Eye (tissue), 1 donor: Measurements from ENCODE around the gene MFSD11.
"Not testable (repeated sequence)": the region's sequence is repeated elsewhere in the genome, so short reads cannot be mapped to it uniquely, and the experiment has no call there.

ENCODE experiments used
- DNase-seq: peaks from one replicate; pipeline ENCODE4 v3.0.0-alpha.2; 2015

The MFSD11 gene

DNA sequence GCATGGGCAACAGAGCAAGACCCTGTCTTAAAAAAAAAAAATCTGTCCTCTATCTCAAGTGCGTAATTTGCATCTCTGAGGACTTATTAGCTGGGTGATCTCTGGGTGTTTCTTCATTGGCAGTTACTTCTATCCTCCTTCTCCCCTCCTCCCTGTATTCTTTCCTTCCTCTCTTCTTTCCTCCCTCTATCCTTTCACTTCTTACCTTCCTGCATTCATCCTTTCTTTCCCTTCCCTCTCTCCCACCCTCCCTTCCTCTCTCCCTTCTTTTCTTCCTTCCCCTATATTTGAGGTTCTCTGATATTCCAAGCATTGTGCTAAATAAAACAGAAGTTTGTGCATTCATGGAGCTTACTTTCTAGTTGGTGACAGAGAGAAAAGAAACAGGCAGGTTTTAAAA lies 10.7 kb downstream of the MFSD11 start:
- no peak for DNase-seq

DNA sequence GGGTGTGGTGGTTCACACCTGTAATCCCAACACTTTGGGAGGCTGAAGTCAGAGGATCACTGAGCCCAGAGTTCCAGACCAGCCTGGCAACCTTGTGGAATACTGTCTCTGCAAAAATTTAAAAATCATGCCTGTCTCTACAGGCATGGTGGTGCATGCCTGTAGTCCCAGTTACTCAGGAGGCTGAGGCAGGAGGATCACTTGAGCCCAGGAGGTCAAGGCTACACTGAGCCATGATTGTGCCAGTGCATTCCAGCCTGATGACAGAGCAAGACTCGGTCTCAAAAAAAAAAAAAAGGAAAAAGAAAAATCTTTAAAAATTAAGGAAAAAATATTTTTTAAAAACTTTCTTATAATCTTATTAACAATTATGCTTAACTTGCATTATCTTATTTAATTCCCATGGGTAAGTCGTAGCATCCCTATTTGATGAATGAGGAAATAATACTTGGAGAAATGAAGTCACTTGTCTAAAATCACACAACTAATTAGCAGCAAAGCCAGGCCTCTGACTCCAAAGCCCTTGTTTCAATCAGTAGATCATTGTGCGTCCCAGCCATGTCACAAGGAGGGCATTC lies 13.6 kb downstream of the MFSD11 start:
- no peak for DNase-seq

GRCh38 chr17:76752006-76752405 lies 14.1 kb downstream of the MFSD11 start:
- DNase-seq, result no peak

DNA sequence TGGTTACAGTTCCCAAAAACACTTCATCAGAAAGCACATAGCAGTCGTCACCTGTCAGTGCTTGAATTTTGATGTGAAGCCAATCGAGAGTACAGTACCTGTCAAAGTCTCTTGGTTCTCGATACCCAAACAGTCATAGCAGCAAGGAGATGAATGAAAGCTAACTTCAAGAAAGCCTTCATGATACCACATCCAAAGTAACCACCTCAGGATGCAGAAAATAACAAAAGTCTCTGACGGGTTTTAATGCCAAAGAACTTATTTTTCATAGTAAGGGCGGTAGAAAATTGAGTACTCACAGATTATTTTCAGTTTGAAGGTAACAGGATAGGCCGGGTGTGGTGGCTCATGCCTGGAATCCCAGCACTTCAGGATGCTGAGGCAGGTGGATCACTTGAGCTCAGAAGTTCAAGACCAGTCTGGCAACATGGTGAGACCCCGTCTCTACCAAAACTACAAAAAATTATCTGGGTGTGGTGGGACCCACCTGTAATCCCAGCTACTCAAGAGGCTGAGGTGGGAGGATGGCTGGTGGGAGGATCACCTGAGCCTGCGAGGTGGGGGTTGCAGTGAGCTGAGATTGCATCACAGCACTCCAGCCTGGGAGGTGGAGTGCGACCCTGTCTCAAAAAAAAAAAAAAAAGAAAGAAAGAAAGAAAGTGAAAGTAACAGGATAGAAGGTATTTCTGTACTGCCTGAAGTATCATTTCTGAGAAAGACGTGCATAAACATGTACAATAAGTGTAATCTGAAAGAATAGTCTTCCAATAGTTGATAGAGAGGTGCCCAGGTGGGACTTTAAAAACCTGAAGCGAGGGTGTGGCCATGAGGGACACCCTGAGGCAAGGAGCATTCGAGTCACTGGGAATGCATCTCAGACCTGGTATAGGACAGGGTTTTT lies 15.4 kb downstream of the MFSD11 start:
- DNase-seq, result no peak

- DNase-seq, result no peak
Observed at GRCh38 chr17:76755285-76755684, 17.4 kb downstream of the MFSD11 start.

DNA sequence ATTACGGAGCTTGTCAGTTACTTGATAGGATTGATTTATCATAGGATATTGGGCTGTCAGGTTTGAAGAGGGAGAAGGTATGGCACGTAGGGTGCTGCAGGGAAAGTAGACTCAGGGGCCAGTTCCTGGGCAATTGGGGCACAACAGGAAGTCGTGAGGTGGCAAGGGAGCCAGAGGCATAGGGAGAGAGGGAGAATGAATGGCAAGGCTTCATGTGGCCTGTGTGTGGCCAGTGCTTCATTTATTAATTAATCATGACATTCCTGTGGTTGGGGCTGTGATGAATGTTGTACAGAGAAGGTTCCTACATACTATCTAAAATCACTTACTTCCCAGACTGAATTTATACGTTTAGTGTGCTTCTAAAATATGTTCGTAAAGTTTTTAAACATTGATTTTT lies 19.3 kb downstream of the MFSD11 start:
- no peak for DNase-seq

GRCh38 chr17:76758570-76758969 lies 20.7 kb downstream of the MFSD11 start:
- DNase-seq, result no peak

- peak; percentile 34 for DNase-seq
Observed at GRCh38 chr17:76772842-76773525, 35.1 kb downstream of the MFSD11 start.

DNA sequence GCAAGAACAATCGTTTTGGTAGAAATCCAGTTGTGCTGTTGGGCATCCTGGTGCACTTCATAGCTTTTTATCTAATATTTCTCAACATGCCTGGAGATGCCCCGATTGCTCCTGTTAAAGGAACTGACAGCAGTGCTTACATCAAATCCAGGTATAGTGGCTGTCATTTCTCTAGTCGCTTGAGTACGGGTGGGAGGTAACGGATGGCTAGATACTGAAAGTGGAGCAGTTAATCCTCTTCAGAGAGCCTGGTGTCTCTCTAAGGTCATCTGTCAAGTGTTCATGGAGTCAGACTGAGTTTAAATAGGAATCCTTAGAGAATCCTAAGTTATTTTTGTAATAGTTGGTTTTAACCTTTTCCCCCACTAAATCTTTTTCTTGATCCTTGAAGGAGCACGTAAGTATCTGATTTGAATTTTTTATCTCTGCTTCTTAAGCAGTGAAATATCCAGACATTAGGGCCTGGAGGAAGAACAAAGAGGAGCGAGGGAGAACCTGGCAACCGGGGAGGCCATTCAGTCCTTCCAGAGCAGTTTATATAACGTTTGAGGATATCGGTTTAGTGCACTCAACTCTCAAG lies 37.2 kb downstream of the MFSD11 start:
- DNase-seq, result no peak

- DNase-seq, result no peak
Observed at GRCh38 chr17:76781056-76781982, 43.4 kb downstream of the MFSD11 start.

GRCh38 chr17:76783146-76783545 lies 45.2 kb downstream of the MFSD11 start:
- no peak for DNase-seq

- DNase-seq, result no peak
Observed at GRCh38 chr17:76784926-76785325, 47.0 kb downstream of the MFSD11 start.

DNA sequence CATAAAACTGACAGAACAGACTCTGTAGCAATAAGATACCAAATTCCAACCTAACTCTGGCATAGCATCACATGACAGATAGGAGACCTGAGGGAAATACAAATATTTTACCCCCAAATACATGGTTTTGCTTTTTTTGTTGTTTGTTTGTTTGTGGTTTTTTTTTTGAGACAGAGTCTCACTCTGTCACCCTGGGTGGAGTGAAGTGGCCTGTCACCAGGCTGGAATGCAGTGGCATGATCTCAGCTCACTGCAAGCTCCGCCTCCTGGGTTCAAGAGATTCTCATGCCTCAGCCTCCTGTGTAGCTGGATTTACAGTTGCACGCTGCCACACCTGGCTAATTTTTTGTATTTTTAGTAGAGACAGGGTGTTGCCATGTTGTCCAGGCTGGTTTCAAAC lies 49.9 kb downstream of the MFSD11 start:
- not testable (repeated sequence) for DNase-seq

DNA sequence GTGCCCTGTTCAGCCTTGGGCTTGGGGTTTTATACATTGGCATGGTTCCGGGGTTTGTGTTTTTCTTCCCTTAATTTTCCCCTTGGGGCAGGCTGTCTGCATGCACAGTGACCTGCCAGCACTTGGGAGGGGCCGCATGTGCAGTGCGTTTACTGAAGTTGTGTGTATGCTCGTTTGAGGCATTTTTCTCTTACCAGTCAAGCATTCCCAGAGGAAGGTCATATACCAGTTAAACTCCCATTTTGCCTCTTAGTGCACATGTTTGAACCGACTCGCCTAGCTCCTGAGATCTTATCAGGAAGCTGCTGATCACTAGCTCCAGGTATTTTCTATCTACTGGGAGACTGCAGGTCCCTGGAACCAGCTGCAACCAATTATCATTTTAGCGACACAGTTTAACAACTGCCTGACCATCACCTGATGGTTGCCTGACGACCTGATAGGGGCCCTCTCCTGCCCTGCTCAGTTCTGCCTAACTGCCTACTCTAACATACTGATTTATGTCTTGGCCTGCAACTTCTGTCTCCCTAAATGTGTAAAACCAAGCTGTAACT lies 51.4 kb downstream of the MFSD11 start:
- no peak for DNase-seq

- peak; percentile 44 for DNase-seq
Observed at GRCh38 chr17:76791053-76791980, 53.4 kb downstream of the MFSD11 start.

DNA sequence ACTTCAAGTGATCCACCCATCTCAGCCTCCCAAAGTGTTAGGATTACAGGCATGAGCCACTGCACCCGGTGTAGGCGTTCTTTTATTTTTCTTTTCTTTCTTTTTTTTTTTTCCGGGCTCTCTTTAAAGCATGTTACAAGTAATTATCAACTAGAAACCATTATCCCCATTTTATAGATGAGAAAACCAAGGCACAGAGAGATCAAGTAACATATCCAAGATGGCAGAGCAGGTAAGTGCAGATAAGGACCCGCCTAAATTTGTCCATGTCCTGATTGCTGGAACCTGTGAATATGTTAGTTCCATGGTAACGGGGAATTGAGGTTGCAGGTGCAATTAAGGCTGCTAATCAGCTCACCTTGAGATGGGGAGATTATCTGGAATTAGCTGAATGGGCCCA lies 54.4 kb downstream of the MFSD11 start:
- DNase-seq, result no peak

- DNase-seq, result peak; percentile 11
Observed at GRCh38 chr17:76793775-76794174, 55.9 kb downstream of the MFSD11 start.

DNA sequence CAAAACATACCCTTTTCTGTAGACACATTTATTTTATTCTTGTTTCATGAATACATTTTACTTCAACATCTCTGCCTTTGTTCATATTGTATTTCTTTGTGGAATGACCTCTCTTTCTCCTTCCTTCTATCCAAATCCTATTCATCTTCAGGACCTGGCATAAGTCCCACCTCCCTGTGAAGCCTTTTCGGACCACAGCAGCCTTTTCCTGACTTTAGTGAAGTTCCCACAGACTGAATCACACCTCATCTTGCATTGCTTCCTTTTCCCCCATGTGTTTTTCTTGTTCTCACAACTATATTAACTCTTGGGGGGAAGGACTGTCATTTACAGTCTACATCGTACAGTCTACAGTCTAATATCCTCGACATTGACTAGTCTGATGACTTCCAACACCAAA lies 58.2 kb downstream of the MFSD11 start:
- no peak for DNase-seq

DNA sequence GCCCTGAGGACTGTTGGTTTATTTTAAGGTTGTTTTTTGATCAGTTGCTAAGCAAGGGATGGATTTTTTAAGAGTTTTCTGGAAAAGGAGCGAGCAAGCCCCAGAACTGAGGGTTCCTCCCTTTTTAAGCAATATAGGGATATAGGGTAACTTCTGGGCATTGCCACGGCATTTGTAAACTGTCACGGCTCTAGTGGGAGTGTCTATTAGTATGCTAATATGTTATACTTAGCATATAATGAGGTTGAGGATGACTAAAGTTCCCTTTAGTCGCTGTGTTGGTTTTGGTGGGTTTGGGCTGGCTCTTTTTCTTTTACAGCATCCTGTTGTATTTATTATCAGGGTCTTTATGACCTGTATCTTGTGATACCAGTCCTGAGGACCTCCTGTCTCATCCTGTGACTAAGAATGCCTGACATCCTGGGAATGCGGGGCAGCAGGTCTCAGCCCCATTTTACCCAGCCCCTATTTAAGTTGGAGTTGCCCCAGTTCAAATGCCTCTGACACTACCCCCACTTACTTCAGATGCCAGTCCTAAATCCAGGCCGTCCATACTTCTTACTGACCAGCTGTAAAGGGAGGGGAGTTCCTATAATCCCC lies 59.4 kb downstream of the MFSD11 start:
- no peak for DNase-seq

DNA sequence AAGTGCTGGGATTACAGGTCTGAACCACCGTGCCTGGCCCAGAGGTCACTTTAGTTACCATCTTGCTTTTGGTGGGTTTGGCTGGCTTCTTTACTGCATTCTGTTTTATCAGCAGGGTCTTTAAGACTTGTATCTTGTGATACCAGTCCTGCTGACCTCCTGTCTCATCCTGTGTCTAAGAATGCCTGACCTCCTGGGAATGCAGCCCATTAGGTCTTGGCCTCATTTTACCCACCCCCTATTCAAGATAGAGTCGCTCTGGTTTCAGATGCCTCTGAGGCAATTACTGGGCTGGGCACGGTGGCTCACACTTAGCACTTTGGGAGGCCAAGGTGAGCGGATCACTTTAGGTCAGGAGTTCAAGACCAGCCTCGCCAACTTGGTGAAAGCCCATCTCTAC lies 63.8 kb downstream of the MFSD11 start:
- no peak for DNase-seq

DNA sequence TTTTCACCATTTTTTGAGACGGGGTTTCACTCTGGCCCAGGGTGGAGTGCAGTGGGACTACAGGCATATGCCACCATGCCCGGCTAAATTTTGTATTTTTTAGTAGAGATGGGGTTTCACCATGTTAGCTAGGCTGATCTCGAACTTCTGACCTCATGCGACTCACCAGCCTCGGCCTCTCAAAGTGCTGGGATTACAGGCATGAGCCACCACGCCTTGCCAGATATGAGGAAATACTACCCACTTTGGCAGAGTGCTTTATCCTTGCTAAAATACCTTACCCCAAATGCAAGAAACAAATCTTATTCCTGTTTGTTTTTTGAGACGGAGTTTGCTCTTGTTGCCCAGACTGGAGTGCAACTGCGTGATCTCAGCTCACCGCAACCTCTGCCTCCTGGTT lies 67.4 kb downstream of the MFSD11 start:
- DNase-seq, result no peak
